Liver (tissue), 9 donors: Measurements from ENCODE around the gene LIMS2. TPM values are rescaled to one million over a fixed set of nuclear protein-coding genes. Genes with fewer than 3 reads are reported as not detected.

ENCODE experiments used
- DNase-seq: peaks from one replicate; pipeline ENCODE4 v3.0.0-alpha.2; 2017; ENCODE audit warnings: low spot score
- H3K27ac ChIP-seq, 2 donors: one replicate each; pipeline ENCODE4 v1.7.0; 2013; ENCODE audit warnings: inconsistent platforms in 2 of 2, low read length in 2 of 2, control low read depth in 1 of 2, low read depth in 1 of 2, mild to moderate bottlenecking in 1 of 2
- H3K27me3 ChIP-seq, 4 donors: one replicate each; pipeline versions ENCODE4 v1.6.1 to v1.7.0; 2013; ENCODE audit warnings: low read length in 3 of 4, inconsistent platforms in 1 of 4, mild to moderate bottlenecking in 1 of 4, moderate library complexity in 1 of 4; ENCODE audit not compliant: control insufficient read depth in 4 of 4, insufficient read depth in 4 of 4
- H3K36me3 ChIP-seq, 4 donors: one replicate each; pipeline versions ENCODE4 v1.6.1 to v1.7.0; 2013; ENCODE audit warnings: low read length in 3 of 4, mild to moderate bottlenecking in 3 of 4, low read depth in 1 of 4, moderate library complexity in 1 of 4; ENCODE audit not compliant: control insufficient read depth in 4 of 4, insufficient read depth in 3 of 4
- H3K4me1 ChIP-seq, 4 donors: one replicate each; pipeline versions ENCODE4 v1.6.1 to v1.7.0; 2013; ENCODE audit warnings: low read length in 3 of 4, mild to moderate bottlenecking in 3 of 4, moderate library complexity in 1 of 4; ENCODE audit not compliant: control insufficient read depth in 4 of 4, insufficient read depth in 4 of 4
- H3K4me3 ChIP-seq, 3 donors: one replicate each; pipeline versions ENCODE4 v1.6.1 to v1.7.0; 2013; ENCODE audit warnings: low read length in 3 of 3, control low read depth in 1 of 3, low read depth in 1 of 3, mild to moderate bottlenecking in 1 of 3
- H3K9ac ChIP-seq, 2 donors: one replicate each; pipeline ENCODE4 v1.7.0; 2013; ENCODE audit warnings: low read length in 2 of 2, mild to moderate bottlenecking in 2 of 2, moderate library complexity in 2 of 2, control low read depth in 1 of 2, low read depth in 1 of 2
- H3K9me3 ChIP-seq, 4 donors: one replicate each; pipeline versions ENCODE4 v1.6.1 to v1.7.0; 2013; ENCODE audit warnings: low read length in 3 of 4; ENCODE audit not compliant: control insufficient read depth in 4 of 4
- ATF3 ChIP-seq: IDR thresholded peaks from 2 replicates; pipeline ENCODE4 v1.6.1; 2016; ENCODE audit warnings: antibody characterized with exemption
- CTCF ChIP-seq: fragments of 150-350 bp; IDR thresholded peaks from 2 replicates; pipeline ENCODE4 v1.5.1; 2017; ENCODE audit warnings: improper control_type of control experiment, low read depth, low read length; ENCODE audit not compliant: missing input control
- EGR1 ChIP-seq, 2 donors: IDR thresholded peaks; 2 replicates each; pipeline ENCODE4 v1.6.1; 2016 to 2018; ENCODE audit warnings: antibody characterized with exemption in 2 of 2, low read depth in 2 of 2
- FOXA1 ChIP-seq: IDR thresholded peaks from 2 replicates; pipeline ENCODE4 v1.6.1; 2016; ENCODE audit warnings: antibody characterized with exemption
- FOXA2 ChIP-seq: IDR thresholded peaks from 2 replicates; pipeline ENCODE4 v1.6.1; 2016; ENCODE audit warnings: antibody characterized with exemption
- GABPA ChIP-seq, 2 donors: IDR thresholded peaks in 1 of 2; conservative IDR thresholded peaks in 1 of 2; 2 replicates each; pipeline ENCODE4 v1.6.1; 2016; ENCODE audit warnings: antibody characterized with exemption in 2 of 2, mild to moderate bottlenecking in 1 of 2, moderate library complexity in 1 of 2
- HNF4A ChIP-seq, 2 donors: conservative IDR thresholded peaks; 2 replicates each; pipeline ENCODE4 v1.6.1; 2016; ENCODE audit warnings: antibody characterized with exemption in 2 of 2, mild to moderate bottlenecking in 2 of 2
- HNF4G ChIP-seq: IDR thresholded peaks from 2 replicates; pipeline ENCODE4 v1.6.1; 2016; ENCODE audit warnings: antibody characterized with exemption
- JUND ChIP-seq, 2 donors: IDR thresholded peaks; 2 replicates each; pipeline ENCODE4 v1.6.1; 2016; ENCODE audit warnings: antibody characterized with exemption in 2 of 2
- MAX ChIP-seq: IDR thresholded peaks from 2 replicates; pipeline ENCODE4 v1.6.1; 2016; ENCODE audit warnings: antibody characterized with exemption
- NR2F2 ChIP-seq: IDR thresholded peaks from 2 replicates; pipeline ENCODE4 v1.6.1; 2016; ENCODE audit warnings: antibody characterized with exemption
- RAD21 ChIP-seq, 2 donors: IDR thresholded peaks; 2 replicates each; pipeline ENCODE4 v1.6.1; 2016; ENCODE audit warnings: antibody characterized with exemption in 2 of 2, mild to moderate bottlenecking in 2 of 2
- REST ChIP-seq: IDR thresholded peaks from 2 replicates; pipeline ENCODE4 v1.6.1; 2016; ENCODE audit warnings: antibody characterized with exemption, mild to moderate bottlenecking
- RXRA ChIP-seq, 2 donors: IDR thresholded peaks; 2 replicates each; pipeline ENCODE4 v1.6.1; 2017 to 2018; ENCODE audit warnings: antibody characterized with exemption in 2 of 2, mild to moderate bottlenecking in 1 of 2
- SP1 ChIP-seq: IDR thresholded peaks from 2 replicates; pipeline ENCODE4 v1.6.1; 2018; ENCODE audit warnings: antibody characterized with exemption, mild to moderate bottlenecking
- TAF1 ChIP-seq: conservative IDR thresholded peaks from 2 replicates; pipeline ENCODE4 v1.6.1; 2016; ENCODE audit warnings: antibody characterized with exemption, mild to moderate bottlenecking
- YY1 ChIP-seq: IDR thresholded peaks from 2 replicates; pipeline ENCODE4 v1.6.1; 2016; ENCODE audit warnings: antibody characterized with exemption, mild to moderate bottlenecking
- ZBTB33 ChIP-seq: IDR thresholded peaks from 2 replicates; pipeline ENCODE4 v1.6.1; 2016; ENCODE audit warnings: antibody characterized with exemption
- WGBS: extraction: QIAGEN DNeasy Blood & Tissue Kit; methylation state at CpG from one replicate; pipeline ENCODE4 v1.1.7; 2013; 5-methylcytosine and 5-hydroxymethylcytosine counted together
- polyA plus RNA-seq, 2 donors: library from polyadenylated mRNA; stranded (reverse) in 1 of 2; unstranded in 1 of 2; fragments of 200-250 nt in 1 of 2; fragments of >200 nt in 1 of 2; fragmentation: Nextera tagmentation in 1 of 2; extraction: Ambion mirVana in 1 of 2; gene quantifications; one replicate each; pipeline versions ENCODE4 v1.2.1 to v1.2.3, GENCODE V29; 2013 to 2015
- total RNA-seq, 2 donors: library from RNA; depleted of rRNA; stranded (reverse); fragments of >200 nt; gene quantifications; one replicate each; pipeline ENCODE4 v1.2.3, GENCODE V29; 2014
- donor health status: healthy.
- donor health status: healthy.
- donor health status: healthy.
- donor health status: healthy.
- donor health status: healthy.

Gene LIMS2
- total and polyA plus RNA-seq, 4 donors = 1.4 to 17.9 (median 16.1) TPM

- no peak for DNase-seq
- H3K4me1 ChIP-seq = peaks cover 13 to 40% (median 27%) of the 10 kb centered on the region in 4 donors
- no peaks in the 10 kb centered on the region for H3K9me3 ChIP-seq
Measured at GRCh38 chr2:127704641-127705390, 29.5 kb upstream of the LIMS2 start.

More at GRCh38 chr2:127704641-127705390, 29.5 kb upstream of the LIMS2 start:
- peaks cover 3 to 23% (median 16%) of the 10 kb centered on the region in 4 donors for H3K36me3 ChIP-seq
- H3K9ac ChIP-seq = peak overlapping the region in 1 of 2 donors; percentile 15
- peak; percentile 68 for TF ChIP-seq YY1
- TF ChIP-seq SP1 = no peak
- no peak for TF ChIP-seq REST
- no peak for TF ChIP-seq GABPA (IDR thresholded peaks at IDR 0.05 in 1 of 2, conservative IDR thresholded peaks at IDR 0.05 in 1 of 2)
- peak in 1 of 2 donors; percentile 25 for TF ChIP-seq RAD21 (IDR thresholded peaks at IDR 0.05)
- no peak for TF ChIP-seq TAF1
- TF ChIP-seq JUND (IDR thresholded peaks at IDR 0.05) = peak in 1 of 2 donors; percentile 31
- peak; percentile 31 to 44 for TF ChIP-seq HNF4A (conservative IDR thresholded peaks at IDR 0.05)
- TF ChIP-seq MAX = no peak
- no peak for TF ChIP-seq HNF4G
- TF ChIP-seq ZBTB33 = no peak
- peak in 1 of 2 donors; percentile 29 for TF ChIP-seq RXRA (IDR thresholded peaks at IDR 0.05)
- TF ChIP-seq ATF3 = no peak
- TF ChIP-seq FOXA2 = no peak
- no peak for TF ChIP-seq FOXA1
- no peak for TF ChIP-seq EGR1 (IDR thresholded peaks at IDR 0.05; ENCODE audit: low read depth in 2 of 2)
- no peak for TF ChIP-seq NR2F2
- TF ChIP-seq CTCF = no peak
- H3K27me3 ChIP-seq = no peaks in the 10 kb centered on the region
- peak overlapping the region; percentile 25 to 67 for H3K27ac ChIP-seq
- WGBS = 51% methylated on average over 5 of the region's 5 CpGs
- H3K4me3 ChIP-seq = no peak overlapping the region
